HG02610 (cell line): Measurements from ENCODE around the gene PLB1.

Experiments used
- ATAC-seq: cut with Tn5 transposase; IDR thresholded peaks from one replicate; pipeline ENCODE4 v1.9.1; 2021; ENCODE audit warnings: mild to moderate bottlenecking, moderate library complexity; ENCODE audit not compliant: unreplicated experiment

Gene PLB1

DNA sequence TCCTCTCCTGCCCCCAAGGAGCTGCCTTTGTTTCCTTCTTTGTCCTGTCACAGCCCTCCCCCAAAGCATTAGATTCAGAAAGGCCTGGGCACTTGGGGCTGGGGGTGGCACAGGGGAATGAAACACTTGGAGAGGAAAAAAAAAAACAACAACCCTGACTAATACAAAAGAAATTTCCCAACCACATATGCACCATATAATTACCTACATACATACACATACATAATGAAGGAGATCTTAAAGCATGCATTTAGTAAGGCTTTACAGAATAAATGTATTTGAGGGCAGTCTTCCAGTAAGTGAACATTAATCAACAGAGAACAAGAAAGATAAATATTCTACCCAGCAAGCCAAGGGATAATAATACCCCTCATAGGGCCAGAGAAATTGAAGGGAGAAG is 185.7 kb downstream of the PLB1 start:
- ATAC-seq = peak; percentile 12

DNA sequence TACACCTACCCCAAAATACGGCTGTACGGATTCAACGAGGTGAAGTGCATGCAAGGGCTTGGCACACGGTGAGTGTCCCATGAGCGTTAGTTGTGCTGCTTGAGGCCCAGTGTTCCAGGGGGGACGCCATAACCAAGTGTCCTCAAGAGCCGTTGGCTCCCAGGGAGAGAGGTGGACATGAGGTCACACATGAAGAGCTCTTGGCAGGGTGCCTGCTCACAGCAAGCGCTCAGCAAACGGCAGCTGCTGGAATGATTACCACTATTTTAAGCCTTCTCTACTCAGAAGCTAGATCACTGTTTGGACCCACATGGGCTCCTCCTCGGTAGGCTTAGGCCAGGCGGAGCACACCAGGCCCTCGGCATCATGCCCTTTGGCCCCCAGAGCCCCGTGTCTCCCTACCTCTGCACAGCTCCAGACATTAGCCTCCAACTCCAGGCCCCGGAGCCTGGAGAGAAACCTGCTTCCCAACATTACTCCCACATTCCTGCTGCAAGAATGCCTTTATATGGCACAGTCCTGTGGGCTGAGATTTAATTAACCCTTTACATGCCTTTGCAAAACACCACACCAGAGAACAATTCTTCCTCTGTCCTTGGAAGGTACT is 187.3 kb downstream of the PLB1 start:
- ATAC-seq = no peak

DNA sequence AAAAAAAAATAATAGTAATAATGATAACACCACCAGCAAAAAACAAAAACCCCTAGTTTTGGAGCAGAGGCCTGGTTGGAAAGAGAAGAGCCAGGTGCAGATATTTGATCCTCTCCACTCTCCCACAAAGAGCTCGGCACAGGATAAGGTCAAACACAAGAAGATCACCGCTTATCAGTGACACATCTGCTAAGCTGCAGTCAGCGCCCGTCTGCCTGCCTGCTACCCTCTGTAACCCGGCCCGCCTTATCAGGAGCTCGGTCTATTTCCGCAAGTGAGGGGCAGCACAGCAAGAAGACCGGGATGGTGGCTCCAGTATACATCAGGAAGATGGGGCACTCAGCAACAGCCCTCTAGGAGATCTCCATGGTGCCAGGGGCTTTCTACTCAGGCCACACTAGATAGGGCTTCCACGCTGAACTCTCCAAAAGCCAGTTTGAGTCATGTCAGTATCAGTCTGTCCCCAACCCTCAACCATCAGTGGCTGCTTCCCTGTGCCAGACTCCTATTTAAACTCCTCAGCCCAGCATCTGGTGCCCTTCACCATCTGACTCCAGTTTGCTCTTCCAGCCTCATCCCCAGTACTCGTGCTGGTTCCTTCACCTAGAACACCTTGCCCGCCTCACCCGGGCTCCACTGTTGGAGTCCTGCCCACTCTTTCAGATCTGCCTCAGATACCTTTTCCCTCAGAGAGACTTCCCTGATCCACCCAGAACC is 188.4 kb downstream of the PLB1 start:
- ATAC-seq = no peak

DNA sequence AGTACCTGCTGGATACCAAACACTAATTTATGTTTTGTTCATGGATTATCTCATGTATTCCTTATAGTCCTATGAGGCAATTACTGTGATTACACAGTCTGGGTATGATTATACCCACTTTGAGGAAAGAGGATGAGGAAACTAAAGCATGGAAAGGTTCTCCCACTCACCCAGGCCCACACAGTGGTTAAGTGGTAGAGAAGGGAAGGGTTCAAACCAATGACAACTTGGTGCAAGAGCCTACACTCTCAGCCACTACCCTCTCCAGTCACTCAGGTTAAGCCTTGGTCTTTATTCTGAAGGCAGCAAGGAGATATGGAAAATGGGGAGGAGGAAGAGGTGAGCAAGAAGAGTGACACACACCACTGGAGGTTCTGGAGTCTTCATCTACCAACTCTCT is 191.3 kb downstream of the PLB1 start:
- no peak for ATAC-seq

DNA sequence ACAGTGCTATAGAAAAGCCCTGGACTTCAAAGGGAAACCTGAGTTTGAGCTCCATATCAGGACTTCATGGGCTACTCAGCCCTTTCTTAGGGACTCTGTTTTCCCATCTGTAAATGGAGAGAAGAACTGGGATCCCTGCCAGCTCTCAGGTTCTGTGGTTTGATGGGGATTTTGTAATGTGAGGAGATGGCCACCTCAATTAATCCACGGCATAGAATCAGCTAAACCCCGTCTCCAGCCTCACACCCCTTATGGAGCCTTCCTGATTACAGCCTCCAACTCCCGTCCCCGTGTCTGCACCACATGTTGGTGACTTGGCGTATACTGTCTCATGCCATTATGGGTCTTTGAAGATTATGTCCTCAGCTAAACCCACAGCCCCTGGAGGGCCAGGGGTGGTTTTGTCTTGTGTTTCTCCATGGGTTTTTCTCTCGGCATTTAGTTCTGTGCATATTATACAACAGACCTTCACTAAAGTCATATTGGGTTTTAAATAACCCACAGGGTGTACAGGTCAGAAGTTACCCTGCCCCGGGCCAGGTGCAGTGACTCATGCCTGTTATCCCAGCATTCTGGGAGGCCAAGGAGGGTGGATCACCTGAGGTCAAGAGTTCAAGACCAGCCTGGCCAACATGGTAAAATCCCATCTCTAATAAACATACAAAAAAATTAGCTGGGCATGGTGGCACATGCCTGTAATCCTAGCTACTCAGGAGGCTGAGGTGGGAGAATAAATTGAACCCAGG is 192.0 kb downstream of the PLB1 start:
- no peak for ATAC-seq

DNA sequence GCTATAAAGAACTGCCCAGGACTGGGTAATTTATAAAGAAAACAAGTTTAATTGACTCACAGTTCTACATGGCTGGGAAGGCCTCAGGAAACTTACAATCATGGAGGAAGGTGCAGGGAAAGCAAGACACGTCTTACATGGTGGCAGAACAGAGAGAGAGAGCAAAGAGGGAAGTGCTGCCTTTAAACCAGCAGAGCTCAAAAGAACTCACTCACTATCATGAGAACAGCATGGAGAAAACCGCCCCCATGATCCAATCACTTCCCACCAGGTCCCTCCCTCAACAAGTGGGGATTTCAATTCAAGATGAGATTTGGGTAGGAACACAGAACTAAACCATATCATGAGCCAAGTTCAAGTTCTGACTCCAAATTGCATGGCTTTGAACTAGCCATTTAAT is 193.0 kb downstream of the PLB1 start:
- ATAC-seq = no peak

DNA sequence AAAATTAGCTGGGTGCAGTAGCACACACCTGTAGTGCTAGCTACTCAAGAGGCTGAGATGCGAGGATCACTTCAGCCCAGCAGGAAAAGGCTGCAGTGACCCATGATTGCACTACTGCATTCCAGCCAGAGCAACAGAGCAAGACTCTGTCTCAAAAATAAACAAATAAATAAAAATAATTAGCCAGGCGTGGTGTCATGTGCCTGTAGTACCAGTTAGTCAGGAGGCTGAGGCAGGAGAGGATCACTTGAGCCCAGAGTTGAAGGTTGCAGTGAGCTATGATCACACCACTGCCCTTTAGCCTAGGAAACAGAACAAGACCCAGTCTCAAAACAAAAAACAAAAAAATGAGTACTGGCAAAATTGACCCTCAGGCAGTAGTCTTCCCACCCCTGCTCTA is 193.9 kb downstream of the PLB1 start:
- ATAC-seq = no peak

DNA sequence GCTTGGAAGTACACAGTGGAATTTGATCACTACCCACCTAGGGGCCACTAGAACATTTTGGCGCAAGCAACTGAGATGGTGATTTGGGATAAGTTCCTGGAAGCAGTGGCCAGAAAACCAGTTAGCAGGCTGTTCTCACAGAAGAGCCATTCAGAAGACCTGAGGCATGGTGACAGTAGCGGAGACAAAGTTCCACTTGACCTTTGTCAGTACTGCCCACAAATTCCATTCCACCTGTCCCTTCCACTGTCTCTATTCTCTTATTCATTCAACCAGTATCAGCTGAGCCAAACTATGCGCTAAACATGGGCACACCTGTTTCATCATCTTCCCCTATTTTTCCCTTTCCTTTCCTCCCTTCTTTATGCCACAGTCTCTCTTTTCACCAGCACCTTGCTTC is 196.6 kb downstream of the PLB1 start:
- ATAC-seq = no peak

DNA sequence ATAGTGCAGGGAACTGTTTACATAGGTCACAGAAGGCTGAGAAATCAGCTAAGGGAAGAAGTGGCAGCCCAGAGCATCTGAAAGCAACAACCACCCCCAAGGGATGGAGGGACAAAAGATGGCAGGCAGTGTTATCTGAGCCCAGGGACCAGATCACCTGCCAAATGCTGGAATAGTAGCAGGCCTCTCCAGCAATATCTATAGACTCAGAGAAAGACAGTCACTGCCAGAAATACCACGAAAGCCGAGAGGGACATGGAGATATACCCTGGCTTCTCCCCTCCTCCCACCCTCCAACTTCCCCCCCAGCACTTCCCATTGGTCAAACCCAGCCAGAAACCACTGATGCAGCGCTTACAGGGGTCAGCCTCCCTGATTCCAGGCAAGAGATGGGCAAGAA is 197.4 kb downstream of the PLB1 start:
- no peak for ATAC-seq
